GM12875 (cell line): ENCODE results near the gene SOCS6.
"Not testable (repeated sequence)": the region's sequence is repeated elsewhere in the genome, so short reads cannot be mapped to it uniquely, and the experiment has no call there.

Experiments used
- H3K4me3 ChIP-seq: one replicate; pipeline ENCODE4 v1.5.1; 2011; ENCODE audit warnings: low read depth, low read length, control low read depth
- CTCF ChIP-seq: IDR thresholded peaks from 2 replicates; pipeline ENCODE4 v1.5.1; 2011; ENCODE audit warnings: low read depth, mild to moderate bottlenecking, control low read depth, inconsistent platforms, low read length, moderate library complexity, borderline replicate concordance; ENCODE audit not compliant: insufficient read depth

The SOCS6 gene

DNA sequence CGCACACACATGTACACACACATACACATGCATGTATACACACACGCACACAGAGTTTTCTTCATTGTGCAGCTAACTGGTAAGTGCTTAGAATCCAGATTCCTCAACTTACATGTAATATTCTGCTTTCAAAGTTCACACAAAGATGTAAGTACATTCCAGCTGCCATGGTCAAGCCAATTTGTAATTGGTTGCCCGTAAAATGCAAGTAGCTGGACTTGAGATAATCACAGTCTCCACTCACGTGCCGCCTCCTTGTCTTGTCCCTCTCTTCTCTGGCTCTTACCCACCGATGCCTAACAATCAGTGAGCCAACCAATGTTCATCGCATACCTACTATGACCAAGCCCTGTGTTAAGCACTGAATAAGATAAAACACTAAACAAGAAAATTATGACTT lies 77.8 kb downstream of the SOCS6 start:
- no peak overlapping the region for H3K4me3 ChIP-seq

DNA sequence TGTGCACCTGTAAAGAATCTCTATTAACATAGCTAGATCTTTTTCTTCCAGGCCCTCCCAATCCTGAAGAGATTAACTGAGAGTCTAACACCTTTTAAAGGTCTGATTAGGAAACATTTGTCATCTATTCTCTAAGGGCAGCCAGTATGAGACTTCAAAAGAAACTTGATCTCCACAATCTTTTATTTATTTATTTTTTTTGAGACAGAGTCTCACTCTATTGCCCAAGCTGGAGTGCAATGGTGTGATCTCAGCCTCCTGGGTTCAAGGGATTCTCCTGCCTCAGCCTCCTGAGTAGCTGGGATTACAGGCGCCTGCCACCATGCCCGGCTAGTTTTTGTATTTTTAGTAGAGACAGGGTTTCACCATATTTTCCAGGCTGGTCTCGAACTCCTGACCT lies 78.5 kb downstream of the SOCS6 start:
- not testable (repeated sequence) for H3K4me3 ChIP-seq

More for the DNA sequence above, 77.8 kb downstream of the SOCS6 start:
- no peak for TF ChIP-seq CTCF

DNA sequence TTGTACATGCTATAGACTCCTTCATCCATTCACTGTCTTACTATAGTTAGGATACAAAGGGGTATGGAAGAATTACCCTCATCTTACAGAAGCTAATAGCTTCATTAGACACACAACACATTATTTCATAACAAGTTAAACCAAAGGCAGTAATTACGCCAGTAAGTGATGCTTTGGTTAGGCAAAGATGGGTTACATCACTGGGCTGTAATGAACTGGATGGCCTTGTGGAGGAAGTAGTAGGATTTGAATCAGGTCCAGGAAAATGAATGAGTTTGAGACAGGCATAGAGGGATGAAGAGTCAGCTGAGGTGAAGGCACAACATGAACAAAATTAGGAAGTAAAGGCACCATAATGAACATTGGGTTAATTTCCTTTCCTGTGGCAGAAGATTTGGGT lies 80.1 kb downstream of the SOCS6 start:
- no peak overlapping the region for H3K4me3 ChIP-seq
- TF ChIP-seq CTCF: no peak

GRCh38 chr18:70370762-70371733 lies 82.2 kb downstream of the SOCS6 start:
- no peak overlapping the region for H3K4me3 ChIP-seq
- TF ChIP-seq CTCF: no peak

DNA sequence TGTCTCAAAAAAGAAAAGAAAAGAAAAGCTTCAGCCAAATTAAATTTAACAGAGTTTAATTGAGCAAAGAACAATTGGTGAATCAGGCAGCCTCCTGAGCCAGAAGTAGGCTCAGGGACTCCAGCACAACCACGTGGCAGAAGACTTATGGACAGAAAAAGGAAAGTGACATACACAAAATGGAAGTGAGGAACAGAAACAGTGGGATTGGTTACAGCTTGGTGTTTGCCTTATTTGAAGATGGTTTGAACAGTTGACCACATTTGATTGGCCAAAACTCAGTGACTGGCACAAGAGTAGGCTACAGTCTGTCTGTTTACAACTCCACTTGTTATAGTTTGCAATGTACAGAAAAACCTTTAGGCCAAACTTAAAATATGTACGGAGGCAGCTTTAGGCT lies 83.1 kb downstream of the SOCS6 start:
- TF ChIP-seq CTCF: no peak
- H3K4me3 ChIP-seq: no peak overlapping the region

- TF ChIP-seq CTCF: no peak
- H3K4me3 ChIP-seq: no peak overlapping the region
These were observed 83.7 kb downstream of the SOCS6 start for GRCh38 chr18:70372450-70373041.

DNA sequence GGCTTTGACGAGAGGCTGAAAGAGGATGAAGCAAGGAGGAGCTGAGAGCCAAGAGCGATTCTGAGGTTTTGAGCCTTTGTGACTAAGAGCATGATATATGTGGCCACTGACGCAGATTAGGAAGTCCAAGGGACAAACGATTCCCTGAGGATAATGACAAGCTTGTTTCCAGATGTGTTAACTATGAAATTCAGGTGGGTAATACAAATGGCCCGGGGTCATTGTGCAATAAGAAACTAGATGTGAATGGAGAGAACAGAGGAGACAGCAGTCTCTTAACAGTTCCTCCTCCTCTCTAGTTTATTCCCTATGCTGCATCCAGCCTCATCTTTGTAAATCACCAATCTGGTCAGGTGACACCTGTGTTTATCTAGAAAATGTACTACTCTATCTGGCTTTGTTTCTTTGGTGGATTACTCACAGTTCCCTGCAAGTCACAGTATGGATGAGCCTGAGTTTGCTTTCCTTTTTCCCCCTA lies 84.2 kb downstream of the SOCS6 start:
- TF ChIP-seq CTCF: no peak
- no peak overlapping the region for H3K4me3 ChIP-seq
